Endometrial microvascular endothelial cells (primary cell): Measurements from ENCODE around the gene ZNF827. TPM values are rescaled to one million over a fixed set of nuclear protein-coding genes. Genes with fewer than 3 reads are reported as not detected.

Source experiments
- in situ Hi-C: cut with HindIII; loops from 2 replicates; pipeline ENCODE4 v1.10.0; 2017; ENCODE audit warnings: low sequenced_read_pairs, low pct_unique_long_range_greater_than_20kb; ENCODE audit errors: inconsistent ontology term
- total RNA-seq: library from RNA; depleted of rRNA; stranded (reverse); fragments of >200 nt; gene quantifications from one replicate; pipeline ENCODE4 v1.2.3, GENCODE V29; 2015; ENCODE audit errors: inconsistent ontology term

ZNF827 gene, protein sequence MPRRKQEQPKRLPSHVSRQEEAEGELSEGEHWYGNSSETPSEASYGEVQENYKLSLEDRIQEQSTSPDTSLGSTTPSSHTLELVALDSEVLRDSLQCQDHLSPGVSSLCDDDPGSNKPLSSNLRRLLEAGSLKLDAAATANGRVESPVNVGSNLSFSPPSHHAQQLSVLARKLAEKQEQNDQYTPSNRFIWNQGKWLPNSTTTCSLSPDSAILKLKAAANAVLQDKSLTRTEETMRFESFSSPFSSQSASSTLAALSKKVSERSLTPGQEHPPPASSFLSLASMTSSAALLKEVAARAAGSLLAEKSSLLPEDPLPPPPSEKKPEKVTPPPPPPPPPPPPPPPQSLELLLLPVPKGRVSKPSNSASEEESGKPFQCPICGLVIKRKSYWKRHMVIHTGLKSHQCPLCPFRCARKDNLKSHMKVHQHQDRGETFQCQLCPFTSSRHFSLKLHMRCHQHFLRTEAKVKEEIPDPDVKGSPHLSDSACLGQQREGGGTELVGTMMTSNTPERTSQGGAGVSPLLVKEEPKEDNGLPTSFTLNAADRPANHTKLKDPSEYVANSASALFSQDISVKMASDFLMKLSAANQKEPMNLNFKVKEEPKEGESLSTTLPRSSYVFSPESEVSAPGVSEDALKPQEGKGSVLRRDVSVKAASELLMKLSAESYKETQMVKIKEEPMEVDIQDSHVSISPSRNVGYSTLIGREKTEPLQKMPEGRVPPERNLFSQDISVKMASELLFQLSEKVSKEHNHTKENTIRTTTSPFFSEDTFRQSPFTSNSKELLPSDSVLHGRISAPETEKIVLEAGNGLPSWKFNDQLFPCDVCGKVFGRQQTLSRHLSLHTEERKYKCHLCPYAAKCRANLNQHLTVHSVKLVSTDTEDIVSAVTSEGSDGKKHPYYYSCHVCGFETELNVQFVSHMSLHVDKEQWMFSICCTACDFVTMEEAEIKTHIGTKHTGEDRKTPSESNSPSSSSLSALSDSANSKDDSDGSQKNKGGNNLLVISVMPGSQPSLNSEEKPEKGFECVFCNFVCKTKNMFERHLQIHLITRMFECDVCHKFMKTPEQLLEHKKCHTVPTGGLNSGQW
- total RNA-seq = 48.9 TPM

DNA sequence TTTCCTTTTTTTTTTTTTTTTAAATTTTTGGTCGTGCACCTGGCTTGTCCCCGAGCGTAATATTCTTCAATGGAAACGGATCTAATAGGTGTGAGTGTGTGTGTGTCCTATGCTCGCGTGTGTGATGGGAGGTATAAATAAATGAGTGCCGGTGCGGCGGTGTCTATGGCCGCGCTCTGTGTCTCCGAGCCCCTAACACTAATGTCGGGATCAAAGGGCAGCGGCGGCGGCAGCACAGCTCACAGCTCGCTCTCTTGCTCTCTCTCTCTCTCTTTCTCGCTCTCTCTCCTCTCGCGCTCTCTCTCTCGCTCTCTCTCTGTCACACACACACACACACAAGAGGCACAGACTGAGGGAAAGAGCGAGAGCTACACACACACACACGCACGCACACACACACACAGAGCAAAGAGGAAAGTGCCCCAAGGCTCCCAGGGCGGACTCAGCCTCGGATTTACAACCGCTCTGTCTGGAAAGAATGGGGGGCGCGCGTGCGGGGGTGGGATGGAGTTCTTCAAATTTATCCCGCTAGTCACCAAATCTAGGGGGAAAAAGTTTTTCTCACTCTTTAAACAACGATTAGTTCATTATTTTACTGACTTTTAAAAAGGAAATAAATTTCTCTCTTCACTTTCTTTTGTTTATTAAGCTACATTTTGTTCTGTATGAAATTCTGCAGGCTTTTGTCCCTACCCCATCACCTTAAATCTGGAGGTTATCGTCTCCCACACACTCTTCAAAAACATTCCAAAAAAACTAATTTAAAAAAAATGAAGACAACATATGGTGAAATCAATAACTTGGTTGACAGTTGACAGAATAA lies at the start of gene ZNF827:
Gene ZNF827 (minus strand): TSS at position 206 of the 823 bp plus-strand sequence. CDS start 416 bp downstream, outside the sequence.
- in situ Hi-C loops = no loop called here

DNA sequence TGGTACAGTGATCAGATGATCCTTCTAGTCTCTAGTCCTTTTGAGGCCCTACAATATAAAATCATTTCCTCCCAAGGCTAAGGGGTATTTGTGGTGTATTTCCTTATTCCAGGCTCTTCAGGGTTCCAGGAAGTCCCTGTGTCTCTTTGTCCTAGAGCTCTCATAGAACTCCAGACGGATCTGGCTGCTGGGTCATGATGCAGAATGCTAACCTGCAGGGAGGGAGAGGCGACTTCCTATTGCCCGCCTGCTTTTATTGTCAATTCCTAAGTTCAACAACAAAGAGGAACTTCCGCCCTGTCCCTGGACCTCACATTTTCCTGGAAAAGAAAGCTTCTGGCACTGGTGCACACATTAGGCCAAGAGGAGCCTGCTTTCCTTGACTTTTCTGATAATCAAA lies 45.9 kb upstream of the ZNF827 start:
- in situ Hi-C loops = no loop called here

DNA sequence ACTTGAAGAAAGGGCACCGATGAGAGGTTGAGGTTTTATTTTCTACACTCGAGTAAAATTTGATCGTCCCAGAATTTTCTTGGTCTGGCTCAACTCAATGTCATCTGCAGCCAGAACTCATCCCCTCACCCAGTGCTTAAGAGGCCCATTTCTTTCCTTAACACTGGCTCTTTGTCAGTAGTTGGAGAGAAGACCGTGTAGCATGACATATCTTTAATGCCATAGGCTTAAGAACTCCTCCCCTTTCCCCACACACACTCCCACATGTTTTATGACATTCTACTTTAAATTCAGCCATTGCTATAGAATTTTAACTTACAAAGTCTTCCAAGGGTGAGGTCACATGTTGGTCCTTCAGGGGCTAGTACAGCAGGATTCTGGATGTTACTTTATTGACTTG lies 44.2 kb upstream of the ZNF827 start:
- in situ Hi-C loops = no loop called here

DNA sequence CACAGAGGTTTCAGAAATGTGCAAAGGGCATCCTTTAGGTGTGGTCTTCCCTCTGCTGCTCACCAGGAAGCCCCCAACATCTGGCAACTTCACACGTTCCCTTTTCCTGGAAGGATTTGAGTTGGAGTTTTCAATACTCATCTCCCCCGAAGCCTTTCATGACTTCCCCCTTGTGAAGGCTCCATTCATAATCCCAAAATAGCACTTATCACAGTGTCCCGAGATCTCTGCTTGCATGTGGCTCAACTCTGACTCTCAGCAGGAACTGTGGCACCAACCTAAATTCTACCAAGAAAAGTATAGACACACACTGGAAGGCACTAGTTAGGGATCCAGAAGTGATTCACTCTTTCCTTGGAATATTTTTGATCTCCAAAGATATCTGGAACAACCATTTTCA lies 40.5 kb upstream of the ZNF827 start:
- in situ Hi-C loops = no loop called here

DNA sequence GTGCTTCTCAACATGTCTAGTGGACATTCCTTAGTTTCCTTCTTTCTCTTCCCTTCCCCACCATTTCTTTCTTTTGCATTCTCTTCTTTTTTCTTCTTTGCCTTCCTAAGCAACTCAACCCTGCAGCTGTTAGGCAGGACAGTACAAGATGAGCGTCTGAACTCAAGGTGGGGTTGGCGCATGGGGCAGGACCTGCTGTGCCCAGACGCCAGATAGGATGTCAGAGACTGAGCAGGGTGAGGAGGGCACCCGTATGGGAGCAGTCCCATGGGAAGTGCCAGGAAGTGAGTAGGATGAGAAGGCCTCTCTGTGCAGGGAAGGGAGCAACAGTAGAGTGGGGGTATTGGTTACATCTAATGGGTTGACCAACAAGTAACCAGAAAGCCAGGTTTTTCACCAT lies 38.1 kb upstream of the ZNF827 start:
- in situ Hi-C loops = no loop called here

DNA sequence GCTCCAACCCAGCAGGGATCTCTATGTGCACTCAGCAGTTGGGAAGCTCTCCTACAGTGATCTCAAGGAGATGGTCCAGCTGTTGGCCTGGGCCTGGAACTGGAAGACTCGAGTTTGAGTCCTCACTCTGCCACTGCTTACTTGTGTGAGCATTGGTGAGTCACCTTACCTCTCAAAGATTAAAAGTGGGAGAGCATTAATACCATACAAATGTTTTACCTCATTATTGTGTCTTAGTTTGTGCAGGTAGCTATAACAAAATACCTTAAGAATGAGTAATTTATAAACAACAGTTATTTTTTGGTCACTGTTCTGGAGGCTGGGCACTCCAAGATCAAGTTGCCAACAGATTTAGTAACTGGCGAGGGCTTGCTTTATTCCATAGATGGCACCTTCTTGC lies 21.4 kb upstream of the ZNF827 start:
- in situ Hi-C loops = no loop called here

DNA sequence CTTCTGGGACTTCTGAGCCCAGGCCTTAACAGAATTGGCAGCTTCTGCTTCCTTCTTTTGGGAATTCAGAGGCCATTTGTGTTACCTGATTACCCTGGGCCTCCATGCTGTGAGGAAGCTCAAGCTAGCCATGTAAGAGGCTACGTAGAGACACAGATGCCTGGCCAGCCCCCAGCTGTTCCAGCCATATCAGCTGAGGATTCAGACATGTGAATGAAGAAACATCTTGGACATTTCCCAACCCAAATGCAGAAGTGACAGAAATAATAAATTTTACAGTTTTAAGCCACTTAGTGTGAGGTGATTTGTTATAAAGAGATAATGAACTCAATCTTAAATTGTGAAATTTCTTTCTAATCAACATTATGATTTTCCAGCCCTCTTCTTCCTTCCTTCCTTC lies 18.7 kb upstream of the ZNF827 start:
- in situ Hi-C loops = no loop called here

DNA sequence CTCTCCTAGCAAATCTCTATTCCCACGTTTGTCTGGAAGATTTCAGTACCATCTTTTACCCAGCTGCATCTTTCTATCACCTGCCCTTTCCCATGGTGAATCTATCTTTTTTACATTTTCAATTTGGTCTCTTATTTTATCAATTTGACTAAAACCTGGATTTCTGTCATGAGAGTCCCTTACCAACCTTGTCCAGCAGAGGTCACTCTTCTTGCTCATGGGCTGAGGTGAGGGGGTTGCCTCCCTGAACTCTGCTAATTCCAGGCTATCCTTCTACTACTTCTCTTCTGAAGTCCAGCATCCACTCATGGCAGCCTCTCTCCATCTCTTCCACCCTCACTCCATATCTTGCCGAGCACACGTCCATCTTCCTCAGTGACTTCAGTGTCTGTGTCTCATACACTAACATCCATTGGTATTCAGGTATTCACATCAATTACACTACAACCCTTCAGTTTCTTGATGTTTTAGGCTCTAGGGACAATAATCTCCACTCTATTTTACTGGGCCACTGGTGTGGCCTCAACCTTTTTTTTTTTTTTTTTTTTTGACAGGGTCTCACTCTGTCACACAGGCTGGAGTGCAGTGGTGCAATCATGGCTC lies 17.8 kb upstream of the ZNF827 start:
- in situ Hi-C loops = no loop called here

DNA sequence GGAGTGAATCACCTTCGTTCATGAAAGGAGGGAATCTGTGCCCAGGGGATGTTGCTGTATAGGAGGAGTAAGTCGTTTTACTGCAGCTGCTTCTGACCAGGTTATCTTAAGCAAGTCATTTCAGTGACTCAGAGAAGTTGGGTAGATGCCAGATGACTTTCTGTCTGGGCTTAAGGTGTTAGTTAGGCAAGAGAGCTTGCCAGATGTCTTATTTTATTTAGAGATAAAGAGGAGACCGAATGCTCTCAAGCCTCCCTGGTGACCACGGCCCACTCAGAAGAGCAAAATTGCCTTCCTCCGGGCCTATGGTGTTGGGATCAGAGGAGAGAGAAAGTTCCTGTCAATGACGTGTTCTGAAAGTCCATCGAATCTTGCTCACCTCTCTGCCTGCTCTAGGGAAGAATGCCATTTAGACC lies 16.3 kb upstream of the ZNF827 start:
- in situ Hi-C loops = no loop called here

DNA sequence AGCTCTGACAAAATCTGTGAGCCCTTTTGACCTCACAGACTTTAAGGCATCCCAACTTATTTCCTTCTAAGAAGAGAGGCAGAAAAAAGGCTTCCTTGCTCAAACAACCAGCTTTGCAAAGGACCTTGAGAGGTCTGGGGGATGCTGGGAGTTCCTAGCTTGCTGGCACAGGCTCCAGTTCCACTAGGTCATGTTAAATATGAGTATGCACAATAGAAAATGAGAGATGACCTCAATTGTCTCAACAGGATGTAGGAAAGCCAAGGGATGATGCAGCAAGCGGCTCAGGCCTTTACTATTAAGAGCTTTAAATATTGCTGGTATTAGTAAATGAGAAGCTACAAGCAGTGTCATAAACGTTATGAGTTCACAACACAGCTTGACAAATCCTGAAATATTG lies 13.3 kb upstream of the ZNF827 start:
- in situ Hi-C loops = no loop called here

DNA sequence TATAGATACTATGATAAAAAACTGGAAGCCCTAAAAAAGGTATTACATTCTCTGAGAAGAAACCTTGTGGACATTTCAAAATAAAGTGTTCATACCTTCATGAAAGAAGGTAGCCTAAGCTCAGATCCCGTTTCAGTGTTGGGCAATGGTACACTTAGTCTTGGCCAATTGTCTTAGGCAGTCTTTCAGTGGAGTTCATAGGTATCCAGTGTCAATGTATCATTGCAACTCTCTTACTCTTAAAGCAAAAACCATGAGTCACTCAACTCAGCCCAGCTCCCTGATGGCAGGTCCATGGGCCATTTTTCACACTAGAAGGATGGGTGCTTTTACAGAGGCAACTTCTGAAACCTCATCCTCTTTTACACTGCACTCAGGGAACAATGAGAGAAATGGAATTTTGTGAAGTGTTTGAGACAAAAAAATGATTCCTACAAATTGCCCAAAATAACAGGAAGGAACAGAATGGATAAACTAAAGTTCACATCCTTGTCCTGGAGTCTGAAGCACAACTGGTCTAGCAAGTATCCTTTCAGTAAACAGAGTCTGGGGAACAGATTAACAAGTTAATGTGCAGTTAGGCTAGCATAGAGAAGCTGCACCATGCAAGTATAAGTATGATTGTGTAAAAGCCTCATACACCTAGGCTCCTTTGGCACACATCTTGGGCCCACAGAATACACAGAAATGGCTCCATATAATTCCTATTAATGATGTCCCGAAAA lies 7.0 kb upstream of the ZNF827 start:
- in situ Hi-C loops = no loop called here

DNA sequence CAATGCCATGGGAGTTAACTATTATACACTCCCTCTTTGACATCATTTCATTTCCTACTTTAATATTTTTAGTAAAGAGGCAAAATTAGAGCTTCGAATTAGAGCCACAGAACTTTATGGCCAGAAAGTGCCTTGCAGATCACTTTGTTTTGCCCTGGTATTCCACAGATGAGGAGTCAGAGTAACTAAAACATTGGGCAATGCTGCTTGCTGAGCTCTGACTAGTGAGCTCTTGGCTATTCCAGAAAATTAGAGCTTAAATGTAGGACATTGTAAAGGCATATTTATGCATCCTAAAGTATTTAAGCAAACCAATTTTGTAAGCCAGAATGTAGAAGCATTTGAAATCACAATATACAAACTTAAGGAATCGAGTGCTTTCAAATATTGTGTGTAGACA lies 6.3 kb upstream of the ZNF827 start:
- in situ Hi-C loops = no loop called here

DNA sequence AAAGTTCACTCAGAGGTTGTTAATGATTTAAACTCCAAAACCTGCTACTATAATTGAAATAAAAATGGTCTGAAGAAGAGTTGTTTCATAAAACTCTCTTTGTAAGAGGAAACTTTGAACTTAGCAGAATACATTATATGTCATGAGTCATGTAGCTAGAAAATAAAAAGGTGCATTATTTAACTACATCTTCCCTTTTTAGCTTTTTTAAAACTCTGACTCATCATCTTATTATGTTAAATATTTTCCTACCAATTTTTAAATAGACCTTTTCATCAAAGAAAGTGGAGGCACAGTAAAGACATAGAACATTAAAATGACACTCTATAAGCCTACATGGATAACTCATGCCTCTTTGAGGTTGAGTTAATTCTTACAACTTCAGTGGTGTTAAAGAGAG lies 1.2 kb upstream of the ZNF827 start:
- in situ Hi-C loops = no loop called here

DNA sequence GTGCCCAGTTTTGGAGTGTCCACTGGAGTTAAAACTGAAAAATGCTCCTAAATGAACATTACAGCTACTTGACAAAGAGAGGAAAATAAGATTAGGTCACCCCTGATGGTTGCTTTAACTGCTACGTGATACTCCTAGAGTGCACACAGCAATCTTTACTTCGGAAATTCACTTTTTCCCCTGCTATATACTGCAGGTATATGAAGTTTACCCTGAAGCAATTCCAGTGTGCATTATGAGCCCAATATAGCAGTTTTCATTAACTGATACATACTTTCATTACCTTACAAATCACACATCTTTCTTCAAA lies 773 bp upstream of the ZNF827 start:
- in situ Hi-C loops = no loop called here

DNA sequence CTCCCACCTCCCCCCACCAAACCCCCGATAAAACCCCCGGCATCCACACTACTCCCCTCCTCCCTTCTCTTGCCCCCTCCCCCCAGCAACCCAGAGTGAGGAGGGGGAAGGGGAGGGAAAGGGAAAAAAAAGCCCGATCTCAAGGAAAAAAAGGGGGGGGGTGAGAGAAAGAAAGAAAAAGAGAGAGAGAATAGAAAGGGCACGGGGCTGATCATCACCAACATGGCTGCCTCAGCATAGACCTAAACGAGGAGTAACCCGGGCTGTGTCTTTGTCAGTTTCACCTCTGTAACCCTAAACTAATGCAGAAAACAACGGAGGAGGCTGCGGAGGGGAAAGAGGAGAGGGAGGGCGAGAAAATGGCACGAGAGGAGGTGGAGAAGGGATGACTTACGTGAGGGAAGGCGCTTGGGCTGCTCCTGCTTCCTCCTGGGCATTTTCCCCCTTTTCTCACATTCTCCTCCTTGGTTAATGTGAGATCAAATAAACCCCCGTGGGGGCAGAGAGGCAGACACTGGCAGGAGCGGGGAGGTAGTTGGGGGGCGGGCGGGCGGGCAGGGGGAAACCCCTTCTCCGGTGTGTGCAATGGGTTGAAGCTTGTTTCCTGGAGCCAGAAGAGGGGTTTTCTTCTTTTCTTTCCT lies 532 bp downstream of the ZNF827 start:
- in situ Hi-C loops = no loop called here

DNA sequence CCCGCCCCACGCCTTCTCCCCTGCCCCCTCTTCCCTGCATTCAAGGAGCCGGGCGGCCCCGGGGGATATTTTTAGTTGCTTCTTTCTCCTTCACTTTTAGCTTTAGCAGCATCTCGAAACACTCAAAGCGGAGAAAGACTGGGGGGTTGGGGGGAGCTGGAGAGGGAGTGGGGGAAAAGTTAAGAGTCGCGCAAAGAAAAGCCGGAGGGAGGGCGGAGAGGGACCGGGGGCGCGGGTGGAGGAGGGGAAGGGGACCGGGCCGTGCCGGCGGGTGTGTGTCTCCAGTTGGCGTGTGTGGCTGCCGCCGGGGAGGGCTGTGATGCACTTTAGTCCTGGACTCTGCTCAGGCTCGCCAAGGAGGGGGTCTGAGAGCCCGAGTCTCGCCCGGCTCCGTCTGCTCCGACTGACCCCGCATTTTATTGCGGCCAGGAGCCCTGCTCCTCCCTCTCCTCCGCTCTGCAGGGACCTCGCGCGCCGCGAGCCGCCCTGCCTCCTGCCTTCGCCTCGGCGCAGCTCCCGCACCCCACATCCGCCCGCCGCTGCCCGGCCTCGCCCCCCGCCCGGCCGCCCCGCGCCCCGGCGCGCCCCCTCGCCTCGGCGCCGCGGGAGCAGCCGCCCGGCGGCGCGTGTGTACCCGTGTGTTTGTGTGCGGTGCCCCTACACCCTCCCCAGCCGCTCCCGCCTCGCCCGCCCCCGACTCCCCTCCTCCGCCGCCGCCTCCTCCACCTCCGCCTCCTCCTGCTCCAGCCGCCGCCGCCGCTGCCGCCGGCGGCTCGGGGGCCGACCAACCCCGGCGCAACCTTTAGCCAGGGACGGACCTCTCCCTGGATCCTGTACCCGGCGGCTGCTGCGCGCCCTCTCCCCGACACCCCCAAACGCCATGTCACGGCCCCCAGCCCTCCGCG lies 1.4 kb downstream of the ZNF827 start:
- in situ Hi-C loops = no loop called here
